ENCODE results near the gene GBP1. TPM values are rescaled to one million over a fixed set of nuclear protein-coding genes. Genes with fewer than 3 reads are reported as not detected.

Gene GBP1
- total and polyA plus RNA-seq, 2 donors (not counting 1 experiment from before 2014, with no cell fraction given), result 45.6 to 74.2 TPM

DNA sequence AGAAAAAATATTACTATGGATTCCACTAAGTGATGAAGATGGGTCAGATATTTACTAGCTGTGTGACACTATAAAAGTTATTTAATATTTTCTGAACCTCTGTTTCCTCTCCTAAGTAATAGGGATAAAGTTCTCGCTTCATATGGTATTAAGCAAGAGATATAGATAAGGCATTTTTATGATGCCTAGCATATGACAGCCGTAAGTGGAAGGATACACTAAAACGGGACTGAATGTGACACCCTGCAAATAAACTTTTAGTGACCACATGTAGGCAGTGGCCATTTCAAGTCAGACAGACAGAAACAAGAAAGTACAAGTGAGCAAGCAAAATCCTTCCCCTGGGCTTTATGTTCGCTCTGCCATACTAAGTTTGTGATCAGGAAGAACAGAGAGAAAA lies 56.5 kb downstream of the GBP1 start:
- H3K9me3 ChIP-seq (ENCODE audit: control insufficient read depth, insufficient read depth, low read depth, low read length), result no peaks in the 10 kb centered on the region
- H3K27me3 ChIP-seq (ENCODE audit: control insufficient read depth, insufficient read depth, low read length), result no peaks in the 10 kb centered on the region
- H3K4me3 ChIP-seq (replicated peaks in 1 of 4; ENCODE audit: control extremely low read depth in 1 of 4, insufficient read depth in 1 of 4, low read depth in 3 of 4, low read length in 4 of 4), result no peak overlapping the region
- no peak overlapping the region for H2AFZ ChIP-seq (ENCODE audit: low read length)
- no peak overlapping the region for H3K9ac ChIP-seq (ENCODE audit: insufficient read depth, low read length)
- no peaks in the 10 kb centered on the region for H3K79me2 ChIP-seq (ENCODE audit: control insufficient read depth, insufficient read depth, low read length)
- no peak for DNase-seq (ENCODE audit: low read depth in 2 of 2)
- no peak overlapping the region for H3K27ac ChIP-seq (ENCODE audit: insufficient read depth, low read length)
- no peaks in the 10 kb centered on the region for H4K20me1 ChIP-seq (ENCODE audit: control insufficient read depth, extremely low read depth, insufficient read depth, low read length)
- H3K36me3 ChIP-seq (ENCODE audit: control insufficient read depth, insufficient read depth, low read length), result peaks cover 14% of the 10 kb centered on the region
- no peak overlapping the region for H3K4me2 ChIP-seq (ENCODE audit: extremely low read depth, insufficient read depth, low read length)
- no peak for TF ChIP-seq EZH2 (IDR thresholded peaks at IDR 0.05; ENCODE audit: low read length, missing control alignments)
- no peak for TF ChIP-seq CTCF (conservative IDR thresholded peaks at IDR 0.05 in 1 of 2, IDR thresholded peaks at IDR 0.05 in 1 of 2; ENCODE audit: low read depth in 1 of 2, low read length in 2 of 2)
- H3K4me1 ChIP-seq (ENCODE audit: control insufficient read depth, extremely low read depth, insufficient read depth, low read length), result no peaks in the 10 kb centered on the region

- H3K36me3 ChIP-seq (ENCODE audit: control insufficient read depth, insufficient read depth, low read length), result peaks cover 14% of the 10 kb centered on the region
- no peak overlapping the region for H3K4me2 ChIP-seq (ENCODE audit: extremely low read depth, insufficient read depth, low read length)
- no peak overlapping the region for H2AFZ ChIP-seq (ENCODE audit: low read length)
Measured at GRCh38 chr1:89005286-89006151, 59.5 kb downstream of the GBP1 start.

More at GRCh38 chr1:89005286-89006151, 59.5 kb downstream of the GBP1 start:
- Histone ChIP-seq H3K27me3 (ENCODE audit: control insufficient read depth, insufficient read depth, low read length) (no peaks in the 10 kb centered on the region), H3K4me1 (ENCODE audit: control insufficient read depth, extremely low read depth, insufficient read depth, low read length) (no peaks in the 10 kb centered on the region), H3K9me3 (ENCODE audit: control insufficient read depth, insufficient read depth, low read depth, low read length) (no peaks in the 10 kb centered on the region), H4K20me1 (ENCODE audit: control insufficient read depth, extremely low read depth, insufficient read depth, low read length) (no peaks in the 10 kb centered on the region), H3K4me3 (replicated peaks in 1 of 4; ENCODE audit: control extremely low read depth in 1 of 4, insufficient read depth in 1 of 4, low read depth in 3 of 4, low read length in 4 of 4) (no peak overlapping the region), H3K27ac (ENCODE audit: insufficient read depth, low read length) (no peak overlapping the region), H3K79me2 (ENCODE audit: control insufficient read depth, insufficient read depth, low read length) (no peaks in the 10 kb centered on the region), H3K9ac (ENCODE audit: insufficient read depth, low read length) (no peak overlapping the region)
- DNase-seq (ENCODE audit: low read depth in 2 of 2), result no peak
- no peak for TF ChIP-seq EZH2 (IDR thresholded peaks at IDR 0.05; ENCODE audit: low read length, missing control alignments)
- no peak for TF ChIP-seq CTCF (conservative IDR thresholded peaks at IDR 0.05 in 1 of 2, IDR thresholded peaks at IDR 0.05 in 1 of 2; ENCODE audit: low read depth in 1 of 2, low read length in 2 of 2)

Other genes starting within 250 kb of the GBP1 start
- 36.2 and 37.8 TPM in 2 replicates for gene GTF2B, start 173.6 kb downstream of the GBP1 start, total RNA-seq
- 38.2 and 42.2 TPM in 2 replicates for gene GTF2B, start 173.6 kb downstream of the GBP1 start, polyA plus RNA-seq
- gene KYAT3, start 72.6 kb downstream of the GBP1 start, total RNA-seq, result 14.1 and 16.7 TPM in 2 replicates
- 43.5 and 55.9 TPM in 2 replicates for gene KYAT3, start 72.6 kb downstream of the GBP1 start, polyA plus RNA-seq
- 11.2 and 12.1 TPM in 2 replicates for gene RBMXL1, start 72.6 kb downstream of the GBP1 start, total RNA-seq
- gene RBMXL1, start 72.6 kb downstream of the GBP1 start, polyA plus RNA-seq, result 8.5 and 10.9 TPM in 2 replicates
- 44.9 and 46.0 TPM in 2 replicates for gene GBP3, start 42.3 kb downstream of the GBP1 start, total RNA-seq
- gene GBP3, start 42.3 kb downstream of the GBP1 start, polyA plus RNA-seq, result 51.5 and 75.1 TPM in 2 replicates
- gene GBP2, start 60.9 kb upstream of the GBP1 start, total RNA-seq, result 70.7 and 96.8 TPM in 2 replicates
- 19.6 and 50.6 TPM in 2 replicates for gene GBP2, start 60.9 kb upstream of the GBP1 start, polyA plus RNA-seq
- gene GBP7, start 110.8 kb upstream of the GBP1 start, total RNA-seq, result not detected in 2 replicates
- not detected in 2 replicates for gene GBP7, start 110.8 kb upstream of the GBP1 start, polyA plus RNA-seq
- 0.50 and 0.77 TPM in 2 replicates for gene GBP4, start 133.7 kb upstream of the GBP1 start, total RNA-seq
- gene GBP4, start 133.7 kb upstream of the GBP1 start, polyA plus RNA-seq, result 0.40 and 1.3 TPM in 2 replicates
- under 0.01 and 0.17 TPM in 2 replicates for gene GBP5, start 207.7 kb upstream of the GBP1 start, total RNA-seq
- not detected in 2 replicates for gene GBP5, start 207.7 kb upstream of the GBP1 start, polyA plus RNA-seq